GM18909 (cell line): ENCODE measurements around the gene BRCA1.

Experiments used
- ATAC-seq: cut with Tn5 transposase; IDR thresholded peaks from one replicate; pipeline ENCODE4 v1.9.1; 2021; ENCODE audit warnings: mild to moderate bottlenecking; ENCODE audit not compliant: unreplicated experiment, poor library complexity

The BRCA1 gene

DNA sequence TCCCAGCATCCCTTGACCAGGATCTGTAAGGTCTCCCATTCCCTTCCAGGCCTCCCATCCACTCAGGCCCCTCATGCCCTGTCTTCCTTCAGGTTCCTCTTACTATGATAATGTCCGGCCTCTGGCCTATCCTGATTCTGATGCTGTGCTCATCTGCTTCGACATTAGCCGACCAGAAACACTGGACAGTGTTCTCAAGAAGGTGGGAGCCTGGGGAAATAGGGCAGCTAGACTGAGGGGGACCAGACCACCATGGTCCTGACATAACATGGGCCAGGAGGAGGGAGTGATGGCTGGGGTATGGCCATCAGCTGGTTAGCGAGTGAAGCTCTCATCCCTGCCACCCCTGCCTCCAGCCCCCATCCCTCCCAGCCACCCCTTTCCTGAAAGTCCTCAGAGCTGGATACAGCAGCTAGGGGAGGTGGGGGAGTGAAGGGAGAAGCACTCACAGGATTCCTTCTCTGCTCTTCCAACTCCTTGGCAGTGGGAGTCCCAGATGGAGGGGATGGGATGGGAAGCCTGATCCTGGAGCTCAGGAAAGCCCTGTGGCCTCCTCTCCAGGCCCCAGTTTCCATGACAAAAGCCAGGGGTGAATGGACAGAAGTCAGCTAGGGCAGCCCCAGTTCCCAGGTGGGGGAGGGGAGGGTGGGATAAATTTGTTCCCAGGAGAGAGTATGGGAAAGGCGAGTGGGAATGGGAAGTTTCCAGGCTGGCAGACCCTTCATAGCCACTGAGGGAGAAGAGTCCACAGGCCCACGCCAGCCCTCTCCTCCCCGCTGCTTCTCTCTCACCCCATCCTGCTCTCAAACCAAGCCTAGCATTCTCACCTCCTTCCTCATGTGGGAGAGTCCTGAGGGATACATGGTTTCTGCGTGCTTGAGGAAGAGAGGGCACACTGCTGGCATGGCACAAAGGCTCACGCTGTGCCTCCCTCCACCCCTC is 97.8 kb downstream of the BRCA1 start:
- ATAC-seq: no peak

DNA sequence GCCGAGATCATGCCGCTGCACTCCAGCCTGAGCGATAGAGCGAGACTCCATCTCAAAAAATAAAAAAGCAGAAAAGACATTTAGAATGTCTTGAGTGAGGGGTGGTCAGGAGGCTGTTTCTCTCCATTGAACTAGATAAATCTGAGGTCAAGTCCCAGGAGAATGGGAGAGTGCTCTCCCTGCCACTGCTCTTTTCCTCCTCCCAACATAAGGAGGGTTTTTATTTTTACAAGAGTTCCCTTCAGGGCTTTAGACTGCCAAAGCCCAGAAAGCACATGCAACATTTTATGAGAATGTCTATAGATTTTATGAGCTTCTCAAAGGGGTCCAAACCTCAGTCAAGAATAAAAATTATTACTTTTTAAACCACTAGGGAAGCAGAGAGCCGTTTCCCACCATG is 98.6 kb downstream of the BRCA1 start:
- no peak for ATAC-seq

DNA sequence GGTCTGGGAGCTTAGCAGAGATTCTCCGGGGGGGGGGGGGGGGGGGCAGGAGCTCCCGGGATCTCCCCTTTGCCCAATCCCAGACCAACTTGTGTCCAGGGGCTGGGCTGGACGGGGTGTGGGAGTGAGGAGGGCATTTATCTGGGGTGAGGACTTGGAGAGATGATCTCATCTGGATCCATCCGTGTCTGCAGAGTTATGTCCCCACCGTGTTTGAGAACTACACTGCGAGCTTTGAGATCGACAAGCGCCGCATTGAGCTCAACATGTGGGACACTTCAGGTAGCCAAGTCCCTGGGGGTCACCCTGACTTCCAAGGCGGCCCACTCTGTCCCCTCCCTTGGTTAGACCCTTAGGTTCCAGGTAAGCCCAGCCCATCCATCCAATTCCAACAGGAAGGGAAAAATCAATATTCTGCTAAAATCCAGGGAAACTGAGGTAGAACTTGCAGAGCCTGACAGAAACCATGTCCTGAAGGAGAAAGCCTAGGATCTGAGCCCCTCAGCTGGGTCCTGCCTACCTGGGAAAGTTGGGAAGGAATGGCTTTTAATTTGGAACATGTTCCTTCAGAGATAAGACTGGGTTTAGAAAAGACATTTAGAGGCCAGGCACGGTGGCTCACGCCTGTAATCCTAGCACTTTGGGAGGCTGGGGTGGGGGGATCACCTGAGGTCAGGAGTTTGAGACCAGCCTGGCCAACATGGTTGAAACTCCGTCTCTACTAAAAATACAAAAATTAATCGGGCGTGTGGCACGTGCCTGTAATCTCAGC is 99.2 kb downstream of the BRCA1 start:
- no peak for ATAC-seq

DNA sequence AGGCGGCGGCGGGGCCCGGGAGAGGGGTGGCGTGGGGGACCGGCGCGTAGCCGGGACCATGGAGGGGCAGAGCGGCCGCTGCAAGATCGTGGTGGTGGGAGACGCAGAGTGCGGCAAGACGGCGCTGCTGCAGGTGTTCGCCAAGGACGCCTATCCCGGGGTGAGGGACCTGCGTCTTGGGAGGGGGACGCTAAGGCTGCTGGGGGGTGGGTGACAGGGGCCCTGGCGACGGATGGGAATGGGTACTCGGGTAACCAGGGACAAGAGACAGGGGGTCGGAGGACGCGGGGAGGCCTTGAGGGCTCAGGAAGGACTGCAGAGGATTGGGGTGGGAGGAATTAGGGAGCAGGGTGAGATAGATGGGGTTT is 99.9 kb downstream of the BRCA1 start:
- ATAC-seq: no peak

DNA sequence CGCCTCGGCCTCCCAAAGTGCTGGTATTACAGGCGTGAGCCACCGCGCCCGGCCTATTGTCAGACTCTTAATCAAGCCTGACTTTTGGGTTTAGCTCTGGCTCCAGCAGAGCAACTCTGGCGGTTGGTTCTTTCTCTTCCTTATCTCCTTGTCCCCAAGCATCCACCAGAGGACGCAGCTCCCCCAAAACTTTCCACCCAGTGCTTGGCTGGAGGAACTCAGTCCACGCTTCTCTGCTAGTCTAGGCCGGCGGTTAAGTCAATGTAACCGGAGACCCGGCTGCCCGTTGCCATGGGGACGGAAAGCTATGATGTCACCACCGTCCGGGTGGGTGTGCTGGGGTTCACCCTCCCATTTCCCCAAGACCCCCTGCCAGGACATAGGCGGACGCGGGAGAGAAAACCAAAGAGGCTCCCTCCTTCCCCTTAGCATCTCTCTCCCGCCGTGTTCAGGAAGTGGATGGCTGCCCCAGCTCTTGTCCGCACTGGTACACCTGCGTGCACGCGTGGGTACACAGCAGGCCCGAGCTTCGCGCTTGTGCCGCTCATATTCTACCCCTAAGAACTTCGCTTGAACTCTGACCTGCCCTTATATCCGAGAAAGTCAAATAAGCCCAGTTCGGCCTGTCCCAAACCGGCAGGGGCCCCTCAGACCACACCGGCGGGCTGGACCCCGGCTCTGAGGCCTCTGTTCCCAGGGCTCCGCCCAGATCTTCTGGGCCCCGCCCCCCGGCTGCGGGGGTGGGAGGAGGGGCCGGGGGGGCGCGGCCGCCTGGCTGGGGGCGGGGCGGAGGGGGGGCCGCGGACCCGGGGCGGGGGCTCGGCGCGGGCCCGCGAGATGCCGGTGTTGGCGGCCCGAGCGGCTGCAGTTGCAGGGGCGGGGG is 100.5 kb downstream of the BRCA1 start, which contains the start of gene RND2:
TSS of gene RND2 (plus strand) at position 825 of the 883 bp plus-strand sequence. CDS start 117 bp downstream, outside the sequence.
- no peak for ATAC-seq

DNA sequence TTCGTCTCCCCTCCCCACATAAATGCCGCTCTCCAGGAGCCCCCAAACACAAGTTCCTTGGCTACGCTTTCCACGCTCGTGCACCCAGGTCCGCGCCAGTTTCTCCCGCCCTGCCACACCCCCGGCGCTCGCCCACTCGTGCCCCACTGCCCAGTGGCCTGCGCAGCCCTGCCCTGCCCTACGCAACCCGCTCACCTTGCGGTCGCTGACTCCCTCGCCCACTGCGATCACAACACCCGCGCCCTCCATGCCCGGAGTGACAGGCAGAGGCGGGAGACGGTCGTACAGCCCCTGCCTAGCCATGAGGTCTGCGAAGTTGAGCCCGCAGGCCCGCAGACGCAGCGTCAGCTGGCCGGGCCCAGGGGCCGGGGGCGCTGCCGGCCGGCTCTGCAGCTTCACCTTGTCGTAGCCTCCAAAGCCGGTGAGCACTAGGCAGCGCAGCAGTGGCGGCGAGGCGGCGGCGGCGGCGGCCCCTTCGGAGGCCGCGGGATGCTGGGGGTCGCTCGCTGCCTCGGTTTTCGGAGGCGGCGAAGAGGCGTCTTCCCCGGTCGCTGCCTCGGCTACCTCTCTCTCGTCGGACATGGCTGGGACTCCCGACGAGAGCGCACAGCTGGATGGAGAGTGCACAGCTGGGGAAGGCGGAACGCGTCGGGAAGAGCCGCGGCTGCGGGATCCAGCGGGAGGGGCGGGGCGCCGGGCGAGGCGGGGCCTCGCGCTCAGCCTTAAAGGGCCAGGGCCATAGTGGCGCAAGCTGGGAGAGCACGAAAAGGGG is 103.2 kb downstream of the BRCA1 start, which contains the start of gene VAT1:
TSS of gene VAT1 (minus strand) at position 645 of the 772 bp plus-strand sequence. CDS start at position 582, 63 bp downstream.
- no peak for ATAC-seq

DNA sequence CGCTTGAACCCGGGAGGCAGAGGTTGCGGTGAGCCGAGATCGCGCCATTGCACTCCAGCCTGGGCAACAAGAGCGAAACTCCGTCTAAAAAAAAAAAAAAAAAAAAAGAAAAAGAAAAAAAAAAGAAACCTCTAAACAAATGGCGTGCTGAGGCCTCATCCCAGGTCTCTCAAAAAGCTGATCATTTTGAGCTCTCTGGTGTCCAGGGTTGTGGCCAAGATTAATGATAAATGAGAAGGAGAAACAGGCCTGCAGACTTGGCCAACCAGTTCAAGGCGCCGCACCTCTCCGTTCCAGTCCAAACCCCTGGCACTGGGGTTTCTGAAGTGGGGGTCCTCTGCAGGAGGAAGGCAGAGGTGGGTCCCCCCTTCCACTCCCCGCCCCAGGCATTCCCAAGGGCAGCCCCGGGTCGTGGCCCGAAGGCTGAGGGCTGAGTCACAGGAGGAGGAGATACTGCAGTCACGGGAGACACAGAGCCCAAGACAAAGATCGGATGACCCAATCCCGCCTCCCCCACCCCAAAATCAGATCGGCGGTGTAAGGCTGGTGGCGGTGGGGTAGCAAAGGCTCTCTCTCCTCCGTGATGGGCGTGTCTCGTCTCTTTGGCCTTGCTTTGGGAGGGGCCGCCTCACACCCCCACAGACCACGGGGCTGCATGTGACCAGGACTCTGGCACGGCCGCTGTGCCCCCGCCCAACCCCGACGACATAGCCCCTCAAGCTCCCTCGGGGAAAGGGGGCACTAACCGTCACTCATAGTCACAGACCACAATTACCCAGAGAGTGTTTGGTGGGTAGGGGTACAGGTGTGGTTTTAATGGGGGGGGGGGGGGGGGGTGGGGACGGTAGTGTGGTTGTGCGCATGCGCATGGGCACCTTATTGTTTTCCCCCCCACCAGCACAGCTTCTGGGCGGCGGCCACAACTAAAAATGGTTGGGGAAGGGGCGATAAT is 104.1 kb downstream of the BRCA1 start:
- ATAC-seq: no peak

DNA sequence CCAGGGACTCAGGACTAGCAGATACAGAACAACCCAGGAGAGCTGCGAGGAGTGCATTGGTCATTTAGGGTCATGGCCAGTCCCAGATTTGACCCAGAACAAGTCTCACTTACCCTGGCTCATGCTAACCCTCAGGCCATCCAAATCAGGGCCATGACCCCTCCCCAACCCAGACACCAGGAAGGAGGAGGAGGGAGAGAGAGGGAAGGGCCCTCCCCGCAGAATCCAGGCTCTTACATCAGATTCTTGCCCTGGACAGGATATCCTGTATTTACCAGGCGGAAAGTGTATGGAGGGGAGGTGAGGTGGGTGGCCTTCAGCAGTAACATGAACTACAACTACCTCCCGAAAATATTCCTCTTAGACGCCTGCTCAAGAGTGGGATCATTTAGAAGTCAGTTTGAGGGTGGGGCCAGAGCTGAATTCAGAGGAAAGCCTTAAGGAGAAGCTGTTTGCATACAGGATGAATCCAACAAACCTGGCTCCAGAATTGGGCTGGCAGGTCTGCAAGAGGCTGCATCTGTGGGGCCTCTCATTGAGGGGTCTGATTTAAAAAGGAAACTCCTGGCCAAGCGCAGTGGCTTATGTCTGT is 105.0 kb downstream of the BRCA1 start:
- no peak for ATAC-seq

DNA sequence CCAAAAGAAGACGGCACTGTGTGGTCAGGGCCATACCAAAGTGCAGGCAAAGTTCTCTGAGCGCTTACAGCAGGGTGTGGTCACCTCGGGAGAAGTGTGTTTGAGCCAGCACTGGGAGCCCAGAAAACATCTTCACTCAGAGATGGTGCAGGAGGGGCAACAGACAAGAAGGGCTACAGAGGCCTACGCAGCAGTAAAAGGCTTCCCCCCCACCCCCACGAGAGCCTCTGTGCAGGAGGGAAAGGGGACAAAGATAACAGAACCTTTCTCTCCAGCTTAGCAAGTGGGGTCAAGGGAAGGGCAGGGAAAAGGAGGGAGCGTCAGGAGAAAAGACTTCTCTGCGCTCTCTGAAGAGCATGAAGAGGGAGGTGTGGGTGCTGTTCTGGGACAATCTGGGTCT is 105.7 kb downstream of the BRCA1 start:
- ATAC-seq: no peak

DNA sequence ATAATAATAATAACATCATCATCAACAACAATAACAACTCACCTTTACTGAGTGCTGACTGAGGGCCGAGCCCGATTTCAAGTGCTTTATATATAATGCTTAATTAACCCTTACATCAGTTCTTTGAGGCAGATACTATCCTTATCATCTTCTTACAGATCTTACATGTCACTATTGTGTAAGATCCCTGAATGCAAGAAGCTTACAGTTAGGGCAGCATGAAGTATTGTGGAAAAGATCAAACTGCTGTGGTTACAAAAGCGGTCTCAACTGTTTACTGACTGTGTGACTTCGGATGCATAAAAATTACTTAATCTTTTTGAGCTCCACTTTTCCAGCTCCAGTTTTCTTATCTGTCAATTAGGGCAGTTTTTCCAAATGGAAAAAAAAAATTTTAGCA is 106.2 kb downstream of the BRCA1 start:
- ATAC-seq: no peak

DNA sequence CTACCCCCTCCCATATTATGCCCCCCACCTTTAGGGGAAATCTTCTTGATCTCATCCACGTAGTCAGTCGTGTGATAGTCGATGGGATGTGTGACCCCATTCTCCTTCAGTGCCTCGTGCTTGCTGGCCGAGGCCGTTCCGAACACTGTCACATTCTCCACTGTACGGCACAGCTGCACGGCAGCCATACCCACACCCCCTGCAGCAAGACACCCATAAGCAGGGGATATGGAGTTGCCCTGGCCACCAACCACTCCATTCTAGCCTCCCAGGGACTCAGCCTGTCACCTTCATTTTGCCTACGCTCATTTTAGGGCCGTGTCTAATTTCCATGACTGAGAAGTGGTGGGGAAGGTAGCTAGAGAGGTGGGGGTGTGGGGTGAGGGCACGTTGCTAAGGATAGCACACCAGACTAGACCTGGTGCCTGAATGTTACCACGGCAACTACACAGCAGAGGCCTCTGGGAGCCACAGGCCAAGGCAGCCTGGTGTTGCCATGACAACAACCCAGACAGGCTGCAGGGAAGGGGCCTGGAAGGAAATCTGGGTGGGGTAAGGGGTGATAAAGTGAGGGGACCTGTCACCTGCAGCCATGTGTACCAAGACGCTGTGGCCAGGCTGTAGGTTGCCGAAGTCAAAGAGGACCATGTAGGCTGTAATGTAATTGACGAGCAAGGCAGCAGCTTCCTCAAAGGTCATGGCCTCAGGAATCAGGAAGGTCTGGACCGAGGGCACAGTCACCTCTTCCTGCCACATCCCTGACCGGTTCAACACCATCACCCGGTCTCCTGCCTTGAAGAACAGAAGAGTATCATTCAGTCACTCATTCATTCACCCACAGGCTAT is 106.9 kb downstream of the BRCA1 start:
- no peak for ATAC-seq

DNA sequence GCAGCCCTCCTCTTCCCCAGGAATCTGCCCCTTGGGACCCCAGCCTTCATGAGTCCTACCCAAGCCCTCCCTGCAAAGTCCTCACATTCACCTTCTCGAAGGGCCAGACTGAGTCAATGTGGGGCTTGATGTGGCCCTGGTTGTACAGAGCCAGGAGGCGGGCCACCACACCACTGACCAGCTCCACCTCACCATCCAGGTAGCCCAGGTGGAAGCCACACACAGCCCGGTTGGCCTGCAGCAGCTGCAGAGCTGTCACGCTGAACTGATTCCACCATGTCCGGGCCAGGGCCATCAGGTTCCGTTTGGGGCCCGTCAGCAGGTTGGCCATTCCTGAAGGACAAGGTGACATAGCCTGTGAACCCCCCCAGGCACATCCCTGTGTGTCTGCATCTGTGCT is 108.9 kb downstream of the BRCA1 start:
- no peak for ATAC-seq

DNA sequence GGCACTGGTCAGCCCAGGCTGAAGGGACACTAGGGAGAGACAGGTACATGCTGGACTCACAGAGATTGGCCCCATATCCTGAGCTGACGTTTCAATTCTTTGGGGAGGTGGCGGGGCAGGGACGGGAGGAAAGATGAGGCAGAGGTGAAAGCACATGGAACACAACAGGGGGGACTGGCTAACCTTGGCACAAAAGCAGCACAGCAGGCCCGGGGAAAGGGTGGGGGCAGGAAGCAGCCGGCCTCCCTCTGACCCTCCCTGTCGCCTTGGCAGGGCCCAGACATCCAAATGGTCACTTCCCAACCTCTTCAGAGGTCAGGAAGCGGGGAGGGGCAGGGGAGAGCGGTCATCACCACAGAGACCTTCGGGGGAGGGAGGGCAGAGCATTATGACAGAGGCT is 109.6 kb downstream of the BRCA1 start:
- ATAC-seq: no peak

DNA sequence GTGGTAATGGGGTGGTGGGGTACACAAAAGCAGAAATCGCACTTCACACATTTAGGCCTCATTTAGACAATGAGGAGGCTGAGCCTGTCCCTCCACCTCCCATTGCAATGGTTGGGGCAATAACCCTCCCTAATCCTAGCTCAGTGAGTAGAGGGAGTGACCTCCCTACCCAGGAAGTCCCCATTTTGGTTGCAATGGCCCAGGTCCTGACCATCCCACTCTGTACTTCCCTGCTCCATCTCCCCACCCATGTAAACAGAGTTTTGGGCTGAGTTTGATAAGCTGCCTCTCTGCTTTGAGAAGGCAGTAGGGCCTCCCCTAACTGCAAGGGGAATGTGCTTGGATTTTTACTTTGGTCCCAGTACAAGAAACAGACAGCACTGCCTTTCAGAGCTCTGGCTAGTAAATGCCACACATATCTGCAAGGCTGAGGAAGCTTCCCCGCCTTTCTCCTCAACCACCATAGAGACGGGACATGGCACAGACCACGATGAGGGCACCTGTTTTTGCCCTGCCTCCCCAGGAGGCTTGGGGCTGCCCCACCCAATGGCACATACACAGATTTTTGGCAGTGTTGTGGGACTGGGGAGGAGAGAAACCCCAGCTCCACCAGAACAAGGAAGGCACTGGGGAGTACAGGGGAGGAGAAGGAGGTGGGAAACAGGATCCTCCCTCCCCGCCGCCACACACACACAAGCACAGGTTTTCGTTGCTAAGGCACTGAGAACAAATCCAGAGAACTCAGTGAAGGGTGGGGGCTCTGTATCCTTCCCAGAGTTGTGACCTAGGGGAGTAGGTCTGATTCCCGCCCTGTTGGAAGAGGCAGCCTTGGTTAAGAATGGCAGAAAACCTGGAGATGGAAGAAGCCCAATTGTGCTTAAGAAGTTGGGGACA is 110.3 kb downstream of the BRCA1 start:
- no peak for ATAC-seq

DNA sequence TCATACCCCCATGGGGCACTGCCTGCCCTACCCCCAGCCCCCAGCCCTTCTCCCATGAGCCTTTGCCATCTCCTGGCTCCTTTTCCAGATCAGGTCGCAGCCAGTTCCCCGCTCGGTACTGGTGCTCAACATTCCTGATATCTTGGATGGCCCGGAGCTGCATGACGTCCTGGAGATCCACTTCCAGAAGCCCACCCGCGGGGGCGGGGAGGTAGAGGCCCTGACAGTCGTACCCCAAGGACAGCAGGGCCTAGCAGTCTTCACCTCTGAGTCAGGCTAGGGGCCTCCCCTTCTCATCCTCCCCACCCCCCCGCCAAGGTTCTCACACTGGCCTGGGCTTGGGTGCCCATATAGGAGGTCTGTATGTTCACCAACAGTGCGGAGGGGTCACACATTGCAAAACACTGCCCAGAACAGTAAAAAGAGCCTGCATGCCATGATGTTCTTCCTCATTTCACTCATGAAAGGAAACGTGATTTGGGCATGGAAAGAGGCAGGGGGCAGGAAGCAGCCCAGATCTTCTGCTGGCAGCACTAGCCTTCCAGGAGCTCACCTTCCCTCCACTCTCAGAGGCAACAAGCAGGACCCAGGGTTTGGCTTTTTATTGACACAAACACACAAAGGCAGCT is 111.0 kb downstream of the BRCA1 start:
- no peak for ATAC-seq

DNA sequence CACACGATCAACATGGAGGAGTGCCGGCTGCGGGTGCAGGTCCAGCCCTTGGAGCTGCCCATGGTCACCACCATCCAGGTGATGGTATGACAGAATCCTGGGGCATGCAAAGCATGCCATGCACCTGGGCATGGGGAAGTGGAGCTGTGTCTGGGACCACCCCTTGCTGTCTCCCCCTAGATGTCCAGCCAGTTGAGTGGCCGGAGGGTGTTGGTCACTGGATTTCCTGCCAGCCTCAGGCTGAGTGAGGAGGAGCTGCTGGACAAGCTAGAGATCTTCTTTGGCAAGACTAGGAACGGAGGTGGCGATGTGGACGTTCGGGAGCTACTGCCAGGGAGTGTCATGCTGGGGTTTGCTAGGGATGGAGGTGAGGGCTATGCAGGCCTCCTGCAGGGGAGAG is 111.9 kb downstream of the BRCA1 start:
- no peak for ATAC-seq
